ENCODE results near the gene MBLAC1. TPM values are rescaled to one million over a fixed set of nuclear protein-coding genes. Genes with fewer than 3 reads are reported as not detected.

MBLAC1 gene
- total and polyA plus RNA-seq, 8 donors, result 1.2 to 2.8 (median 1.7) TPM

DNA sequence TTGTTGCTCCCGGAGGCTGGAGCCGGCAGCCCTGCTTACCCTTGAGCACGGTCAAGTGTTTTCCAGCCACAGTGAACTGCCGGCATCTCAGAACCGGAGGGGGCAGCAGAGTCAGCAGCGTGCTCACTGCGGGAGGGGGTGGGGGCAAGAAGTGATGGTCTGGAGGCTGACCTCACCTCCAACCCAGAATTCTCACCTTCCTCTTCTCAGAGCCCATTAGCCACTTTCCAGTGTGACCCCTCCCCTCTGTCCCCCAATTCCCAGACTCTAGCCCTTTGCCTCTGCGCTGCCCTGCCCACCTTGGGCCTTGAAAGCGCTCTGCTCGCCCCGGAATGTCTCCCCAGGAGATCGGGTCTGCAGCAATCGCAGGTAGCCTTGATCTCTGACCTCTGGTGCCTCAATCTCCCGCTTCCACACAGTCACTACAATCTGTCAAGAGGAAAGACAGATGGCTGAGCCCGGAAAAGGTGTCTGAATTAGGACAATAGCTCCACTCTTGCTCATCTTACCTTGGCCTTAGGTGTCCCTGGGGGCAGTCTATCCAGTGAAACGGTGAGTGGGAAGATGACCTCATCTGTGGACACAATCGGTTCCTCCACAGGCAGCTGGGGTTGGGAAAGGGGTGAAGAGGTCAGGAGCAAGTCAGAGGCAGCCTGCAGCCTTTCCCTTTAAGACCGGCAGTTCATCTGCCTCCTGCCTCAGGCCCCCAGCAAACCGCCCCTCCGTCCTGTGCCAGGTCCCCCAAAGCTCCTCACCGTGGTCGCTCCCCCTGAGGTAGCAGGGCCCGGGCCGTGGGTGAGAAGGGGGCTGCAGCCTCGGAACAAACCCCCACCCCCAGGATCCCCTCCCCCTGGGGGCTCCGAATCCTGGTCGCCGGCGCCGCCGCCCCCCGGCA is 30.8 kb downstream of the MBLAC1 start:
- Histone ChIP-seq H3K4me1 (peaks cover 13 to 61% of the 10 kb centered on the region in 2 donors), H3K36me3 (peaks cover 0 to 43% of the 10 kb centered on the region in 2 donors), H3K27me3 (no peaks in the 10 kb centered on the region), H3K27ac (peak overlapping the region; percentile 76 to 82), H3K9me3 (no peaks in the 10 kb centered on the region), H3K4me3 (peak overlapping the region; percentile 75 to 98)
- TF ChIP-seq, protein P1, sequence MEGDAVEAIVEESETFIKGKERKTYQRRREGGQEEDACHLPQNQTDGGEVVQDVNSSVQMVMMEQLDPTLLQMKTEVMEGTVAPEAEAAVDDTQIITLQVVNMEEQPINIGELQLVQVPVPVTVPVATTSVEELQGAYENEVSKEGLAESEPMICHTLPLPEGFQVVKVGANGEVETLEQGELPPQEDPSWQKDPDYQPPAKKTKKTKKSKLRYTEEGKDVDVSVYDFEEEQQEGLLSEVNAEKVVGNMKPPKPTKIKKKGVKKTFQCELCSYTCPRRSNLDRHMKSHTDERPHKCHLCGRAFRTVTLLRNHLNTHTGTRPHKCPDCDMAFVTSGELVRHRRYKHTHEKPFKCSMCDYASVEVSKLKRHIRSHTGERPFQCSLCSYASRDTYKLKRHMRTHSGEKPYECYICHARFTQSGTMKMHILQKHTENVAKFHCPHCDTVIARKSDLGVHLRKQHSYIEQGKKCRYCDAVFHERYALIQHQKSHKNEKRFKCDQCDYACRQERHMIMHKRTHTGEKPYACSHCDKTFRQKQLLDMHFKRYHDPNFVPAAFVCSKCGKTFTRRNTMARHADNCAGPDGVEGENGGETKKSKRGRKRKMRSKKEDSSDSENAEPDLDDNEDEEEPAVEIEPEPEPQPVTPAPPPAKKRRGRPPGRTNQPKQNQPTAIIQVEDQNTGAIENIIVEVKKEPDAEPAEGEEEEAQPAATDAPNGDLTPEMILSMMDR (IDR thresholded peaks at IDR 0.05), result no peak
- intact Hi-C loops (cut with DNase I), result no loop called here
- peak; percentile 38 for ATAC-seq
- DNase-seq, result no peak

DNA sequence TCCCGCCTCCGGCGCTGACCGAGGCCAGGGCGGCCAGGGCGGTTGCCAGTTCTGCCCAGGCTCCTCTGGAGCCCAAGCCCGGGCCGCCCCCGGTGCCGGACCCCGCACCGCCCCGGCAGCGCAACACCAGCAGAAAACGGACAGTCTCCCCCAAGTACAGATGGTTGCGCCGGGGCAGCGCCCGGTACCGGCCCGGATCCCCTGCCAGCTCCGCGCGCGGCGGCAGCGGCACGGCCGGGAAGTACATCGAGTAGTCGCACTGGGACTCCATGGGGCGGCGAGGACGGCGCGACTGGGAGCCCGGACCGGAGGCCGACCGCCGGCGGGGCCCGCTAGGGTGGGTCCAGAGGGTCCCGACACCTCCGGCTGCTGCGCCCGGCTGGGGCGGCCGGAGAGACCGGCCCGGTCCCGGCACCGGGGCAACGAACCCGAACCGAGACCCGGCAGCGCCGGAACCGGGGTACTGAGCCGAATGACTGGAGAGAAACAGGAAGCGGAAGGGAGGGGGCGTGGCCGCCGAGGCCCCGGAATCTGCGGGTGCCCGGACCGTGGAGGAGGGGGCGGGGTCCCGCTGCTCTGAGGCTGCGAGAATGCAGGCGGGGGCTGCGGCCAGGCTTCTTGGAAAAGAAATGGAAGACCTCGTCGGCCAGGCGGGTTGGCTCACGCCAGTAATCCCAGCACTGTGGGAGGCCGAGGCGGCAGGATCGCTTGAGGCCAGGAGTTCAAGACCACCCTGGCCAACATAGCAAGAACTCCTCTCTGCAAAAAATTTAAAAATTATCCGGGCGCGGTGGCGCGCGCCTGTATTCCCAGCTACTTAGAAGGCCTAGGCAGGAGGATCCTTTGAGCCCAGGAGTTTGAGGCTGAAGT is 31.7 kb downstream of the MBLAC1 start, which contains the start of gene TRAPPC14:
Gene TRAPPC14 (minus strand): TSS at position 495 of the 870 bp plus-strand sequence. CDS start 224 bp downstream, at position 271.
- intact Hi-C loops (cut with DNase I), result no loop called here
- peaks cover 0 to 34% of the 10 kb centered on the region in 2 donors for H3K36me3 ChIP-seq

DNA sequence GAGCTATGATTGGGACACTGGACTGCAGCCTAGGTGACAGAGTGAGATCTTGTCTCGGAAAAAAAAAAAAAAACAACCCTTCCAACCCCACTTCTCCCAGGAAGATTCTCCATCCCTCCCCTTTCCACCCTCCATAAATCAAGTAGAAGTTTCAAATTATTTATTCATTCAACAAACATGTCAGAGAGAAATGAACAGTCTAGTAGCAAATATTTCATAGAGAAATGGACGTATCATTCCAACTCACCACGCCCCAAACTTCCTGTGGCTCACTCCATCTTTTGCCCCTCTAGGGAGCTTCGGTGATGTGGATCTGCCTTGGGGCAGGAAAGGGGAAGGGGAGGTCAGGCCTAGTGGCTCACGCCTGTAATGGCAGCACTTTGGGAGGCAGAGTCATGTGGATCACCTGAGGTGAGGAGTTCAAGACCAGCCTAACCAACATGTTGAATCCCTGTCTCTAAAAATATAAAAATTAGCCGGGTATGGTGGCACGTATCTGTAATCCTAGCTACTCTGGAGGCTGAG is 32.4 kb downstream of the MBLAC1 start:
- no peak for DNase-seq
- ATAC-seq, result no peak
- Histone ChIP-seq H3K9me3 (no peaks in the 10 kb centered on the region), H3K27me3 (no peaks in the 10 kb centered on the region), H3K36me3 (peaks cover 0 to 27% of the 10 kb centered on the region in 2 donors), H3K27ac (peak overlapping the region; percentile 76 to 82), H3K4me3 (peak overlapping the region; percentile 75 to 98), H3K4me1 (peaks cover 13 to 45% of the 10 kb centered on the region in 2 donors)
- TF ChIP-seq, protein P1 (IDR thresholded peaks at IDR 0.05), result no peak
- intact Hi-C loops (cut with DNase I), result no loop called here

More for the DNA sequence above, 31.7 kb downstream of the MBLAC1 start, which contains the start of gene TRAPPC14:
- peaks cover 13 to 52% of the 10 kb centered on the region in 2 donors for H3K4me1 ChIP-seq
- peak; percentile 85 to 99 (median 93) for DNase-seq
- ATAC-seq, result peak; percentile 95
- TF ChIP-seq, protein P1 (IDR thresholded peaks at IDR 0.05), result no peak
- H3K9me3 ChIP-seq, result no peaks in the 10 kb centered on the region
- peak within 1 kb of the TSS; percentile 76 to 82 for H3K27ac ChIP-seq
- H3K4me3 ChIP-seq, result peak within 1 kb of the TSS; percentile 75 to 98
- no peaks in the 10 kb centered on the region for H3K27me3 ChIP-seq

DNA sequence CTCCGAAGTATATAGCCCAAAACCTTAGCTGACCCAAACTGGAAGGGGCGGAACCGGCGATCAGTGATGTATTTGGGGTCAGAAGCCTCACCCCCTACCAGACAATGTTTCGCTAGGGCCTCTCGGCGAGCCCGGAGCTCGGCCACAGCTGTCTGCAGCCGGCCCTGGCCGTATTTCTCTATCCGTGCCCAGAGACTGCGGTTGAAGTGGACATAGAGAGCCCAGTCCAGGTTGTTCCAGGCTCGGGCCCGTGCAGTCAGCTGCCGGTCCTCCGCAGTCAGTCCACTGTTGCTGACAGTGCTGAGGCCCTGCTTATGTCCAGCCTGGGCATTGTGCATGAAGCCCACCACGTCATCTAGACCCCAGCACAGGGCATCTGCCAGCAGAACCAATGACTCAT is 33.3 kb downstream of the MBLAC1 start:
- H3K36me3 ChIP-seq, result peaks cover 0 to 18% of the 10 kb centered on the region in 2 donors
- ATAC-seq (no peak), DNase-seq (no peak)
- H3K9me3 ChIP-seq, result no peaks in the 10 kb centered on the region
- no peaks in the 10 kb centered on the region for H3K27me3 ChIP-seq
- peaks cover 13 to 36% of the 10 kb centered on the region in 2 donors for H3K4me1 ChIP-seq
- intact Hi-C loops (cut with DNase I), result no loop called here
- no peak overlapping the region for H3K4me3 ChIP-seq
- TF ChIP-seq, protein P1 (IDR thresholded peaks at IDR 0.05), result no peak
- no peak overlapping the region for H3K27ac ChIP-seq

Measured in left lung (tissue), 10 donors.